GM12892 (cell line): ENCODE results near the gene HMX1.

ENCODE experiments used
- POLR2A ChIP-seq: IDR thresholded peaks from 2 replicates; pipeline ENCODE4 v1.6.1; 2011; ENCODE audit warnings: low read depth, low read length, control low read depth
- POLR2AphosphoS5 ChIP-seq: IDR thresholded peaks from 2 replicates; pipeline ENCODE4 v1.6.1; 2011; ENCODE audit warnings: low read depth, low read length, control low read depth
- TAF1 ChIP-seq: IDR thresholded peaks from 2 replicates; pipeline ENCODE4 v1.6.1; 2011; ENCODE audit warnings: low read depth, mild to moderate bottlenecking, control low read depth, low read length, borderline replicate concordance

DNA sequence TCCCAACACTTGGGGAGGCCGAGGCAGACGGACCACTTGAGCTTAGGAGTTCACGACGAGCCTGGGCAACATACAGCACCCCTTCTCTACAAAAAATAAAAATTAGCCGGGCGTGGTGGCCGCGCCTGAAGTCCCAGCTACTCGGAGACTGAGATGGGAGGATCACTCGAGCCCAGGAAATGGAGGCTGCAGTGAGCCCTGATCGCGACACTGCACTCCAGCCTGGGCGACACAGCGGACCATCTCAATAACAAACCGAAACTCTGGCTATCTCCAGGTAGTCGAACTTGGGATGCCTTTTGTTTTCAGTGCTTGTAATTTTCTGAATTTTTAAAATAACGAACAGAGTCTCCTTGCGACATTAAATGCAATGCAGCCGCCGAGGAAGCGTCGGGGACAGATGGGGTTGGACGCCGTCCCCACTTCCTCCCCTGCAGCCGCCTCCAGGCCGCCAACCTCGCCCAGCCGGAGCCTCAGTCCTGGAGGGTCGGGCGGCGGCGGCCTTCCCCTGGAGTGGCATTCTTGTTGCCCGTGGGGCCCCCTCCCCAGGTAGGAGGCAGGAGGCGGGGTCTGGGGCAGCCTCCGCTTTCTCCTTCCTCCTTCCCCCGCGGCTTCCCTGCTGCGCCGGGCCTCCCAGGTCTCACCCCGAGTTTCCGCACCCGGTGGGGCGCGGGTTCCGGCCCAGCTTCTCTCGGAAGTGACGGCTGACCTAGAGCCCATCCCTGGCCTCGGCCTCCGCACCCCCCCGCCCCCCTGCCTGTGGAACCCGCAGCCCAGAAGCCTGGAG, 14.6 kb downstream of the HMX1 start:
- no peak for TF ChIP-seq POLR2A
- TF ChIP-seq POLR2AphosphoS5, result no peak
- TF ChIP-seq TAF1, result no peak
